ENCODE measurements around the gene MAGI1. TPM values are rescaled to one million over a fixed set of nuclear protein-coding genes. Genes with fewer than 3 reads are reported as not detected.

The MAGI1 gene
- total RNA-seq, 1 experiment from 2014 or later = 58.2 TPM

- no peak for TF ChIP-seq CREM (CRISPR knock-in tag; IDR thresholded peaks at IDR 0.05)
- no peak for TF ChIP-seq CBFB (CRISPR knock-in tag; IDR thresholded peaks at IDR 0.05; ENCODE audit: low read depth)
- no peak for TF ChIP-seq JUN (CRISPR knock-in tag; IDR thresholded peaks at IDR 0.05)
- no peak for TF ChIP-seq ZNF232 (CRISPR knock-in tag; IDR thresholded peaks at IDR 0.05)
- Mint-ChIP-seq H3K9me3 (no peaks in the 10 kb centered on the region), H3K4me1 (peaks cover 30% of the 10 kb centered on the region), H3K27ac (no peak overlapping the region), H3K27me3 (ENCODE audit: low read depth) (no peaks in the 10 kb centered on the region), H3K36me3 (no peaks in the 10 kb centered on the region), H3K4me3 (no peak overlapping the region)
- POLR2A ChIA-PET = interaction anchor here (0.5 to 0.6 kb wide), 2 partner anchors 294 to 304 kb away, joined by 3 to 8 read pairs; no protein-coding TSS in a partner anchor
- ATAC-seq (no peak), DNase-seq (ENCODE audit: low spot score) (no peak)
- CTCF ChIA-PET = interaction anchor here (0.8 to 1.3 kb wide), 2 partner anchors 12 to 438 kb away, joined by 3 to 4 read pairs; no protein-coding TSS in a partner anchor
Measured at GRCh38 chr3:65772758-65773157, 266.0 kb downstream of the MAGI1 start.

- Mint-ChIP-seq H3K36me3 (no peaks in the 10 kb centered on the region), H3K27me3 (ENCODE audit: low read depth) (no peaks in the 10 kb centered on the region), H3K4me1 (peaks cover 33% of the 10 kb centered on the region), H3K4me3 (no peak overlapping the region), H3K27ac (no peak overlapping the region), H3K9me3 (no peaks in the 10 kb centered on the region)
- POLR2A ChIA-PET = no interaction called here
- CTCF ChIA-PET = no interaction called here
- DNase-seq (ENCODE audit: low spot score) = no peak
- TF ChIP-seq E2F1 (CRISPR knock-in tag; IDR thresholded peaks at IDR 0.05) (no peak), ZSCAN18 (CRISPR knock-in tag; IDR thresholded peaks at IDR 0.05) (peak; percentile 76; the same call in 1 of the 2 replicates), ZNF532 (CRISPR knock-in tag; IDR thresholded peaks at IDR 0.05; ENCODE audit: borderline replicate concordance) (peak; percentile 41; the same call in 1 of the 2 replicates), FOXK1 (CRISPR knock-in tag; IDR thresholded peaks at IDR 0.05) (no peak), ZNF396 (CRISPR knock-in tag; IDR thresholded peaks at IDR 0.05; ENCODE audit: borderline replicate concordance) (0 out of 2 replicates have a peak, but pooled peaks have one; percentile 51), MYBL2 (CRISPR knock-in tag; IDR thresholded peaks at IDR 0.05) (no peak)
- ATAC-seq = no peak
Measured at GRCh38 chr3:65767551-65767950, 271.2 kb downstream of the MAGI1 start.

DNA sequence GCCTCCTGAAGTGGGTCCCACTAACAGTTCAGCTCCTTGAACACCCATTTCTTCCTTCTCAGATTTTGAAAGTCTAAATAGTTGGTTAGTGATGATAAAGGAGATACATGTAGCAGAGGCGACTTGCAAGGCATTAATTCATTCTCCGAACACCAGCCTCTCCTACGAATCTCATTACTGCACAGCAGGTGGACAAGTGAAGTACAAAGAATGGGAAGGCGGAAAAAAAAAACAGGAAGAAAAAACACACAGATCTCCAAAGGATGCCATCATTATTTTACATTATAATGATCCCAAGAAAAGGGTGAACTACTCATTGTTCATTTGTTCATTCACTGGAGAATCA is 276.5 kb downstream of the MAGI1 start:
- peak; percentile 46 for ATAC-seq
- peak overlapping the region; percentile 10 for H3K4me3 Mint-ChIP-seq
- no peaks in the 10 kb centered on the region for H3K9me3 Mint-ChIP-seq
- no peaks in the 10 kb centered on the region for H3K27me3 Mint-ChIP-seq (ENCODE audit: low read depth)
- H3K4me1 Mint-ChIP-seq = peaks cover 49% of the 10 kb centered on the region
- ChIA-PET CTCF (interaction anchor here (3.0 kb wide), 1 partner anchor 11 kb away, joined by 12 read pairs; no protein-coding TSS in a partner anchor), POLR2A (no interaction called here)
- H3K27ac Mint-ChIP-seq = peak overlapping the region; percentile 58; the same call in 1 of the 2 replicates
- no peak for DNase-seq (ENCODE audit: low spot score)
- H3K36me3 Mint-ChIP-seq = no peaks in the 10 kb centered on the region
- TF ChIP-seq FOXJ3 (CRISPR knock-in tag; IDR thresholded peaks at IDR 0.05; ENCODE audit: borderline replicate concordance) = no peak
- TF ChIP-seq NR3C1 (CRISPR knock-in tag; conservative IDR thresholded peaks at IDR 0.05; ENCODE audit: low read depth) = no peak
- TF ChIP-seq E2F1 (CRISPR knock-in tag; IDR thresholded peaks at IDR 0.05) = no peak
- TF ChIP-seq RELA (CRISPR knock-in tag; IDR thresholded peaks at IDR 0.05; ENCODE audit: borderline replicate concordance) = no peak
- TF ChIP-seq MLX (CRISPR knock-in tag; IDR thresholded peaks at IDR 0.05) = no peak
- TF ChIP-seq ZSCAN18 (CRISPR knock-in tag; IDR thresholded peaks at IDR 0.05) = no peak
- TF ChIP-seq, protein P1, sequence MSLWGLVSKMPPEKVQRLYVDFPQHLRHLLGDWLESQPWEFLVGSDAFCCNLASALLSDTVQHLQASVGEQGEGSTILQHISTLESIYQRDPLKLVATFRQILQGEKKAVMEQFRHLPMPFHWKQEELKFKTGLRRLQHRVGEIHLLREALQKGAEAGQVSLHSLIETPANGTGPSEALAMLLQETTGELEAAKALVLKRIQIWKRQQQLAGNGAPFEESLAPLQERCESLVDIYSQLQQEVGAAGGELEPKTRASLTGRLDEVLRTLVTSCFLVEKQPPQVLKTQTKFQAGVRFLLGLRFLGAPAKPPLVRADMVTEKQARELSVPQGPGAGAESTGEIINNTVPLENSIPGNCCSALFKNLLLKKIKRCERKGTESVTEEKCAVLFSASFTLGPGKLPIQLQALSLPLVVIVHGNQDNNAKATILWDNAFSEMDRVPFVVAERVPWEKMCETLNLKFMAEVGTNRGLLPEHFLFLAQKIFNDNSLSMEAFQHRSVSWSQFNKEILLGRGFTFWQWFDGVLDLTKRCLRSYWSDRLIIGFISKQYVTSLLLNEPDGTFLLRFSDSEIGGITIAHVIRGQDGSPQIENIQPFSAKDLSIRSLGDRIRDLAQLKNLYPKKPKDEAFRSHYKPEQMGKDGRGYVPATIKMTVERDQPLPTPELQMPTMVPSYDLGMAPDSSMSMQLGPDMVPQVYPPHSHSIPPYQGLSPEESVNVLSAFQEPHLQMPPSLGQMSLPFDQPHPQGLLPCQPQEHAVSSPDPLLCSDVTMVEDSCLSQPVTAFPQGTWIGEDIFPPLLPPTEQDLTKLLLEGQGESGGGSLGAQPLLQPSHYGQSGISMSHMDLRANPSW (CRISPR knock-in tag; conservative IDR thresholded peaks at IDR 0.05; ENCODE audit: low read depth) = no peak
- TF ChIP-seq ZNF138 (CRISPR knock-in tag; conservative IDR thresholded peaks at IDR 0.05) = no peak
- TF ChIP-seq OVOL2 (CRISPR knock-in tag; IDR thresholded peaks at IDR 0.05; ENCODE audit: borderline replicate concordance) = no peak
- TF ChIP-seq SP1 (CRISPR knock-in tag; conservative IDR thresholded peaks at IDR 0.05) = no peak

Data from WTC11 (cell line).